Measurements from ENCODE around the gene LAMTOR4.
A peak's percentile ranks its signal among the peaks of the same experiment; 100 is the strongest.

Gene LAMTOR4

GRCh38 chr7:100148559-100149328 lies at the start of gene LAMTOR4:
Gene LAMTOR4, plus strand, starts transcription at chr7:100148918. Its CDS starts 55 bp downstream, at chr7:100148973.
- H3K9ac ChIP-seq (ENCODE audit: low read length): peak within 1 kb of the TSS; percentile 89
- no peaks in the 10 kb centered on the region for H3K9me2 ChIP-seq (replicated peaks; ENCODE audit: insufficient read depth, low read length)
- peaks cover 17% of the 10 kb centered on the region; the same call in 1 of the 2 replicates for H3F3A ChIP-seq (ENCODE audit: insufficient read depth, low read length)
- no peaks in the 10 kb centered on the region for H3K9me3 ChIP-seq (replicated peaks; ENCODE audit: insufficient read depth, low read length)
- H3K4me2 ChIP-seq (ENCODE audit: low read depth, low read length): peak within 1 kb of the TSS; percentile 93
- H4K20me1 ChIP-seq (ENCODE audit: insufficient read depth, low read length): no peaks in the 10 kb centered on the region
- peak within 1 kb of the TSS; percentile 51; the same call in 1 of the 2 replicates for H3K27ac ChIP-seq (ENCODE audit: low read length)
- peaks cover 10% of the 10 kb centered on the region for H3K4me1 ChIP-seq (ENCODE audit: low read length)
- DNase-seq: peak; percentile 99
- peak within 1 kb of the TSS; percentile 88 for H2AFZ ChIP-seq (ENCODE audit: low read length)
- H3K79me2 ChIP-seq (ENCODE audit: low read length): peaks cover 19% of the 10 kb centered on the region
- H3K4me3 ChIP-seq (ENCODE audit: low read length): peak within 1 kb of the TSS; percentile 85
- no peaks in the 10 kb centered on the region for H3K27me3 ChIP-seq (replicated peaks; ENCODE audit: insufficient read depth, low read length)
- H3K36me3 ChIP-seq (replicated peaks; ENCODE audit: insufficient read depth, low read length): no peaks in the 10 kb centered on the region
- TF ChIP-seq CTCF (IDR thresholded peaks at IDR 0.05; ENCODE audit: low read length) (no peak), EZH2phosphoT487 (IDR thresholded peaks at IDR 0.05; ENCODE audit: low read length) (no peak), EZH2 (optimal IDR thresholded peaks at IDR 0.05; ENCODE audit: low read depth, low read length) (no peak)

- Histone ChIP-seq H3K4me1 (ENCODE audit: low read length) (peaks cover 12% of the 10 kb centered on the region), H3K4me3 (ENCODE audit: low read length) (peak overlapping the region; percentile 98; the same call in 1 of the 2 replicates), H3K36me3 (replicated peaks; ENCODE audit: insufficient read depth, low read length) (peaks cover 36% of the 10 kb centered on the region), H3K27ac (ENCODE audit: low read length) (no peak overlapping the region), H3K27me3 (replicated peaks; ENCODE audit: insufficient read depth, low read length) (no peaks in the 10 kb centered on the region), H3K9ac (ENCODE audit: low read length) (no peak overlapping the region; the same call in 1 of the 2 replicates), H3K4me2 (ENCODE audit: low read depth, low read length) (peak overlapping the region; percentile 92), H3K79me2 (ENCODE audit: low read length) (peaks cover 67% of the 10 kb centered on the region), H3F3A (ENCODE audit: insufficient read depth, low read length) (peaks cover 17% of the 10 kb centered on the region), H4K20me1 (ENCODE audit: insufficient read depth, low read length) (peaks cover 9% of the 10 kb centered on the region; the same call in 1 of the 2 replicates), H3K9me2 (replicated peaks; ENCODE audit: insufficient read depth, low read length) (no peaks in the 10 kb centered on the region), H2AFZ (ENCODE audit: low read length) (no peak overlapping the region), H3K9me3 (replicated peaks; ENCODE audit: insufficient read depth, low read length) (no peaks in the 10 kb centered on the region)
- no peak for DNase-seq
- TF ChIP-seq EZH2phosphoT487 (IDR thresholded peaks at IDR 0.05; ENCODE audit: low read length): no peak
- TF ChIP-seq CTCF (IDR thresholded peaks at IDR 0.05; ENCODE audit: low read length): no peak
- TF ChIP-seq EZH2 (optimal IDR thresholded peaks at IDR 0.05; ENCODE audit: low read depth, low read length): no peak
Measured at GRCh38 chr7:100099452-100099851, 49.3 kb upstream of the LAMTOR4 start.

- Histone ChIP-seq H3K4me1 (ENCODE audit: low read length) (peaks cover 12% of the 10 kb centered on the region), H3K4me2 (ENCODE audit: low read depth, low read length) (peak overlapping the region; percentile 92), H3K36me3 (replicated peaks; ENCODE audit: insufficient read depth, low read length) (peaks cover 29% of the 10 kb centered on the region), H3K79me2 (ENCODE audit: low read length) (peaks cover 57% of the 10 kb centered on the region), H3K9me3 (replicated peaks; ENCODE audit: insufficient read depth, low read length) (no peaks in the 10 kb centered on the region), H3K9me2 (replicated peaks; ENCODE audit: insufficient read depth, low read length) (no peaks in the 10 kb centered on the region), H3K27ac (ENCODE audit: low read length) (peak overlapping the region; percentile 95), H3K4me3 (ENCODE audit: low read length) (peak overlapping the region; percentile 98), H3K27me3 (replicated peaks; ENCODE audit: insufficient read depth, low read length) (no peaks in the 10 kb centered on the region), H2AFZ (ENCODE audit: low read length) (0 out of 2 replicates have a peak overlapping the region, but pooled peaks have one; percentile 36), H4K20me1 (ENCODE audit: insufficient read depth, low read length) (peaks cover 9% of the 10 kb centered on the region; the same call in 1 of the 2 replicates), H3K9ac (ENCODE audit: low read length) (peak overlapping the region; percentile 100), H3F3A (ENCODE audit: insufficient read depth, low read length) (peaks cover 8% of the 10 kb centered on the region; the same call in 1 of the 2 replicates)
- DNase-seq: peak; percentile 93
- TF ChIP-seq CTCF (IDR thresholded peaks at IDR 0.05; ENCODE audit: low read length) (no peak), EZH2phosphoT487 (IDR thresholded peaks at IDR 0.05; ENCODE audit: low read length) (no peak), EZH2 (optimal IDR thresholded peaks at IDR 0.05; ENCODE audit: low read depth, low read length) (no peak)
Measured at GRCh38 chr7:100100420-100101015, 48.2 kb upstream of the LAMTOR4 start.

All from MM.1S (cell line).